K562 (cell line): ENCODE measurements around the gene STK4. TPM values are rescaled to one million over a fixed set of nuclear protein-coding genes. Genes with fewer than 3 reads are reported as not detected.
A peak's percentile ranks its signal among the peaks of the same experiment; 100 is the strongest.

Source experiments
- CREB3L1 ChIP-seq: fragments of 450-650 bp; IDR thresholded peaks from 2 replicates; pipeline ENCODE4 v1.6.1; 2014; ENCODE audit warnings: low read depth, mild to moderate bottlenecking, moderate library complexity, borderline replicate concordance
- GATAD2B ChIP-seq: fragments of 450-650 bp; IDR thresholded peaks from 2 replicates; pipeline ENCODE4 v1.6.1; 2017; ENCODE audit warnings: mild to moderate bottlenecking, borderline replicate concordance
- ID3 ChIP-seq, 2 experiments: fragments of 250-450 bp in 1 of 2; fragments of 450-650 bp in 1 of 2; sonication (Bioruptor Pico) in 1 of 2; IDR thresholded peaks; 2 replicates each; pipeline versions ENCODE4 v1.6.1 to v1.8.0; 2016 to 2021; ENCODE audit warnings: mild to moderate bottlenecking in 2 of 2, moderate library complexity in 2 of 2, missing compliant biosample characterization in 1 of 2, missing genetic modification characterization in 1 of 2
- PTBP1 ChIP-seq: fragments of 200-400 bp; formaldehyde crosslinking; IDR thresholded peaks from 2 replicates; pipeline ENCODE4 v1.6.1; 2017; ENCODE audit warnings: low read depth, low read length
- RNF219 ChIP-seq: fragments of 250-450 bp; sonication (Bioruptor Pico); IDR thresholded peaks from 2 replicates; pipeline ENCODE4 v1.5.0; 2022; ENCODE audit warnings: mild to moderate bottlenecking
- RREB1 ChIP-seq: fragments of 250-450 bp; sonication (Bioruptor Pico); IDR thresholded peaks from 2 replicates; pipeline ENCODE4 v1.4.0; 2020
- SMC3 ChIP-seq: conservative IDR thresholded peaks from 2 replicates; pipeline ENCODE4 v1.6.1; 2011; ENCODE audit warnings: low read depth, low read length, improper control_type of control experiment; ENCODE audit not compliant: insufficient read depth
- STAT5B ChIP-seq: fragments of 250-450 bp; sonication (Bioruptor Pico); IDR thresholded peaks from 2 replicates; pipeline ENCODE4 v1.8.0; 2021; ENCODE audit warnings: mild to moderate bottlenecking, inconsistent platforms
- TAF15 ChIP-seq: fragments of 200-400 bp; formaldehyde crosslinking; IDR thresholded peaks from 2 replicates; pipeline ENCODE4 v1.6.1; 2017; ENCODE audit warnings: mild to moderate bottlenecking, low read depth, low read length, moderate library complexity
- TAF7 ChIP-seq: fragments of 450-650 bp; IDR thresholded peaks from 2 replicates; pipeline ENCODE4 v1.6.1; 2016; ENCODE audit warnings: missing genetic modification characterization, missing compliant biosample characterization
- ZC3H8 ChIP-seq: fragments of 450-650 bp; IDR thresholded peaks from 2 replicates; pipeline ENCODE4 v1.6.1; 2017
- ZNF24 ChIP-seq: fragments of 450-650 bp; IDR thresholded peaks from 2 replicates; pipeline ENCODE4 v1.6.1; 2016
- ZNF263 ChIP-seq: sonication (generic); formaldehyde crosslinking; IDR thresholded peaks from 2 replicates; pipeline ENCODE4 v1.8.0; 2022; ENCODE audit warnings: mild to moderate bottlenecking, missing genetic modification reagents, borderline replicate concordance
- polyA plus RNA-seq, 8 experiments: library from polyadenylated mRNA; depleted of rRNA in 4 of 8; stranded (reverse) in 5 of 8; unstranded in 3 of 8; fragments of >200 nt; fragmentation: Nextera tagmentation in 2 of 8; fragmentation: Illumina TruSeq in 1 of 8; extraction: Ambion mirVana in 2 of 8; extraction: Trizol in 1 of 8; gene quantifications; 2 replicates each; pipeline versions ENCODE4 v1.2.1 to v1.2.3, GENCODE V29; 2011 to 2014; ENCODE audit warnings: inconsistent platforms in 1 of 8, missing spikeins in 1 of 8
- total RNA-seq, 7 experiments: library from RNA; depleted of rRNA in 6 of 7; stranded (reverse); fragments of >200 nt in 6 of 7; fragmentation: Illumina TruSeq in 2 of 7; extraction: Trizol in 2 of 7; gene quantifications; 2 replicates each; pipeline versions ENCODE4 v1.2.1 to v1.2.3, GENCODE V29; 2011 to 2021; ENCODE audit warnings: low replicate concordance in 1 of 7
- TF ChIP-seq, protein P1 (sequence below): fragments of 250-450 bp; sonication (Bioruptor Pico); IDR thresholded peaks from 2 replicates; pipeline ENCODE4 v1.5.0; 2021

Gene STK4
- total and polyA plus RNA-seq, 9 of the 15 experiments (the other 6 are each of a cell fraction or from before 2014, with no cell fraction given), result 11.9 to 30.6 (median 22.2) TPM

DNA sequence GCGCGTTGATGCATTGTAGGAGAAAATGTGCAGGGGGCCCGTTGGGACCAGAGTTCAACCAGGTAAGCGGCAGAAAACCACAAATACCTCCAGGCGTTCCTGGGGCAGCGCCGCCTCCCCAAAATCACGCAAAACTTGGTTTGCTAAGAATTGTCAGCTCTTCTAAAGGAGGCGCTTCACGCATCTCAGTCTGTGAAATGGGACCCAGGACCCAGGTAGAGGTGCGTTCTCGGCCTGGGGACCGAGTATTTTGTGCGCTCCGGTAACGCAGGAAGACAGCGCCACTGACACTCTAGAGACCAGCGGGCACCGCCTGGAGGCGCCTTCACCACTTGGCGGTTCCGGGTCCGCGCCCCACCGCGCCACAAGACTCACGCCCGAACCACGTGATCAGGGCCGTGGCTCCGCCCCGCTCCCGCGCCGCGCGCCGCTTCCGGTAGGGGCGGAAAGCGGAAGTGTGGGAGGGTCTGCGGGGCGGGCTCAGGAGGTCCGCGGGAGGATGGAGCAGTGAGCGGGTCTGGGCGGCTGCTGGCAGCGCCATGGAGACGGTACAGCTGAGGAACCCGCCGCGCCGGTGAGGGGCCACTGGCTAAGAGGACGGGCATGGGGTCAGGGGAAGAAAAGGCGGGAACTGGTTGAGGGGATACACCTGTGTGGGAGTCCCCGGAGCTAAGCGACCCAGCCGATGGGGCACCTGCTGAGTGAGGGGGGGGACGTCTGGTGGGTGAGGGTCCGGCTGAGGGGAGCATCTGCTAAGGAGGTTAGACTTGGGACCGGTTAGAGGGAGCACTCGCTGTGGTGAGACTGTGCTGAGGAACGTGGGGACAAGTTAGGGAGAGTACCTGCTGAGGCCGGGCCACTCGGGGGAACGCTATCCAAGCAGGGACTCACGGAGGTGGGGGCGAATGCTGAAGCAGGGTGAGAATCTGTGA, at the start of gene STK4 (continued):
- TF ChIP-seq RNF219 (CRISPR knock-in tag) (no peak), TAF7 (tag) (peak; percentile 78), RREB1 (CRISPR knock-in tag) (peak; percentile 73; the same call in 1 of the 2 replicates), TAF15 (no peak), ZNF263 (CRISPR knock-in tag) (peak; percentile 58; the same call in 1 of the 2 replicates), ZC3H8 (no peak), CREB3L1 (peak; percentile 66; the same call in 1 of the 2 replicates), ZNF24 (peak; percentile 31; the same call in 1 of the 2 replicates), PTBP1 (no peak), GATAD2B (peak; percentile 88; the same call in 1 of the 2 replicates), SMC3 (no peak), STAT5B (CRISPR knock-in tag) (no peak), ID3 (CRISPR knock-in tag; IDR thresholded peaks at IDR 0.05) (no peak), ID3 (tag; IDR thresholded peaks at IDR 0.05) (no peak; the same call in 1 of the 2 replicates)
- TF ChIP-seq, protein P1, sequence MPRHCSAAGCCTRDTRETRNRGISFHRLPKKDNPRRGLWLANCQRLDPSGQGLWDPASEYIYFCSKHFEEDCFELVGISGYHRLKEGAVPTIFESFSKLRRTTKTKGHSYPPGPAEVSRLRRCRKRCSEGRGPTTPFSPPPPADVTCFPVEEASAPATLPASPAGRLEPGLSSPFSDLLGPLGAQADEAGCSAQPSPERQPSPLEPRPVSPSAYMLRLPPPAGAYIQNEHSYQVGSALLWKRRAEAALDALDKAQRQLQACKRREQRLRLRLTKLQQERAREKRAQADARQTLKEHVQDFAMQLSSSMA (CRISPR knock-in tag), result no peak
